Gastrocnemius medialis (tissue), 4 donors: ENCODE results near the gene SPI1. TPM values are rescaled to one million over a fixed set of nuclear protein-coding genes. Genes with fewer than 3 reads are reported as not detected.

Source experiments
- ATAC-seq, 2 donors: fragments of 150-250 bp; one replicate each; pipeline ENCODE4 v1.9.1; 2016
- DNase-seq, 2 donors: peaks; one replicate each; pipeline ENCODE4 v3.0.0-alpha.2; 2019
- H3K27ac ChIP-seq, 4 donors: fragments of 200-600 bp; sonication (generic); 1 replicate in 1 of 4; 2 replicates in 3 of 4; pipeline ENCODE4 v1.5.1; 2016 to 2018; ENCODE audit warnings: mild to moderate bottlenecking in 2 of 4, moderate library complexity in 1 of 4
- H3K27me3 ChIP-seq, 3 donors: fragments of 200-600 bp; sonication (generic) in 2 of 3; 1 replicate in 1 of 3; 2 replicates in 2 of 3; pipeline versions ENCODE4 v1.5.1 to v1.6.0; 2016 to 2019; ENCODE audit warnings: mild to moderate bottlenecking in 1 of 3, moderate library complexity in 1 of 3
- H3K36me3 ChIP-seq, 2 donors: fragments of 200-600 bp; sonication (generic) in 1 of 2; one replicate each; pipeline ENCODE4 v1.5.1; 2017 to 2018
- H3K4me1 ChIP-seq, 2 donors: fragments of 200-600 bp; sonication (generic) in 1 of 2; one replicate each; pipeline ENCODE4 v1.5.1; 2016 to 2017; ENCODE audit warnings: mild to moderate bottlenecking in 2 of 2
- H3K4me3 ChIP-seq, 4 donors: fragments of 200-600 bp; sonication (generic) in 3 of 4; 1 replicate in 1 of 4; 2 replicates in 3 of 4; pipeline ENCODE4 v1.5.1; 2016 to 2019; ENCODE audit warnings: mild to moderate bottlenecking in 2 of 4
- H3K9me3 ChIP-seq, 3 donors: fragments of 200-600 bp; sonication (generic) in 2 of 3; 1 replicate in 1 of 3; 2 replicates in 2 of 3; pipeline ENCODE4 v1.5.1; 2016 to 2019
- CTCF ChIP-seq, 5 experiments: fragments of 450-650 bp in 3 of 5; fragments of 200-600 bp in 2 of 5; sonication (generic) in 2 of 5; IDR thresholded peaks in 4 of 5; conservative IDR thresholded peaks in 1 of 5; 1 replicate in 4 of 5; 2 replicates in 1 of 5; pipeline ENCODE4 v1.5.1; 2016 to 2019; ENCODE audit warnings: antibody characterized with exemption in 5 of 5, mild to moderate bottlenecking in 3 of 5, moderate library complexity in 3 of 5
- POLR2A ChIP-seq, 2 donors: fragments of 450-650 bp; IDR thresholded peaks; one replicate each; pipeline ENCODE4 v1.6.1; 2017; ENCODE audit warnings: antibody characterized with exemption in 2 of 2, mild to moderate bottlenecking in 2 of 2, moderate library complexity in 2 of 2
- in situ Hi-C, 4 donors: fragments of 200-750 bp; cut with MboI; loops; one replicate each; pipeline versions ENCODE4 v1.15.0 to v1.8.0; 2017; ENCODE audit warnings: low sequenced_read_pairs in 4 of 4
- intact Hi-C: fragments of 100-400 bp; cut with DNase I; formaldehyde crosslinking; loops from one replicate; pipeline ENCODE4 v1.15.1; 2023; ENCODE audit warnings: low total_unique reads
- microRNA-seq, 2 donors: library from miRNA; unstranded; fragments of <30 nt; microRNA quantifications; one replicate each; pipeline ENCODE4, GENCODE V29; 2016; ENCODE audit warnings: borderline replicate concordance in 2 of 2
- total RNA-seq, 4 donors: library from RNA; depleted of rRNA; stranded (reverse); fragments of >200 nt; gene quantifications; one replicate each; pipeline versions ENCODE4 v1.1.0 to v1.2.3, GENCODE V29; 2016

SPI1 gene
- total RNA-seq, 4 donors from 2014 or later, result 0.44 to 7.0 (median 4.2) TPM

GRCh38 chr11:47306484-47306844, 71.9 kb downstream of the SPI1 start:
- no peaks in the 10 kb centered on the region for H3K27me3 ChIP-seq
- no peaks in the 10 kb centered on the region for H3K9me3 ChIP-seq
- TF ChIP-seq CTCF (IDR thresholded peaks at IDR 0.05 in 4 of 5, conservative IDR thresholded peaks at IDR 0.05 in 1 of 5) (no peak), POLR2A (IDR thresholded peaks at IDR 0.05) (no peak)
- H3K4me1 ChIP-seq, result peaks cover 18% of the 10 kb centered on the region in 2 donors
- in situ Hi-C loops, result no loop called here
- H3K27ac ChIP-seq, result peak overlapping the region; percentile 4 to 81 (median 40)
- ATAC-seq, result no peak
- intact Hi-C loops, result no loop called here
- H3K36me3 ChIP-seq, result peaks cover 4 to 72% of the 10 kb centered on the region in 2 donors
- no peak for DNase-seq
- H3K4me3 ChIP-seq, result no peak overlapping the region

DNA sequence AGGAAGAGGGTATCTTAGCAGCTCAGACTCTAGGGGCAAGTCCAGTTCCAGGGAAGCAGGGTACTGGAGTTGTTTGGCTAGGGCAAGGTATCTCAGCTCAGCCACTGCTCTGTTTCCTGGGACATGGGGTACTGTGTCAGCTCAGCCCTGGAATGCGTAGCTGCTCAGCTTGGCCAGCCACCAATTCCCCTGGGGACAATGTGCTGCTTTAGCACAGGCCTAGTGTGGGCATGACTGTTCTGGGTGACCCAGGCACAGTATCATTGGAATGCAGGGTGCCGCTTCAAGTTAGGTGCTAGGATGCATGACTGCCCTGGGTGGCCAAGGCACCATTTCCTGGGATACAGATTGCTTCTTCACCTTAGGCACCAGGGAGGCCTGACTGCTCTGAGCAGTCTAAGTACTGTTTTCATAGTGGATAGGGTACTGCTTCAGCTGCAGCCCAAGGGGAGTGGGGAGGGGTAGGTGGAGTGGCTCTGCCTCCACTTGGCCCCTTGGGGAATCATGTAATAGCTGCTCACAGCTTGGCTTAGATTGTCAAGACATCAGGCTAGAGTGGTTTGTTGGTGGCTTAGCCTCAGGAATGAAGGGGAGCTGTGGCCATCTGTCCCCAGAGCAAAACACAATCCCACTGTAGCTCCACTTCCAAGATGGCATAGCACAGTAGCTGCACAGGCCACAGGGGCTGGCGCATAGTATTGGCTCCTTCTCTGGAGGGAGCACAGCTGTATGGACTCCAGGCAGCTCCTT, 72.4 kb downstream of the SPI1 start:
- Histone ChIP-seq H3K9me3 (no peaks in the 10 kb centered on the region), H3K27ac (peak overlapping the region; percentile 4 to 81 (median 53)), H3K36me3 (peaks cover 4 to 70% of the 10 kb centered on the region in 2 donors), H3K27me3 (no peaks in the 10 kb centered on the region), H3K4me3 (no peak overlapping the region), H3K4me1 (peaks cover 18% of the 10 kb centered on the region in 2 donors)
- intact Hi-C loops, result no loop called here
- TF ChIP-seq CTCF (IDR thresholded peaks at IDR 0.05 in 4 of 5, conservative IDR thresholded peaks at IDR 0.05 in 1 of 5) (no peak), POLR2A (IDR thresholded peaks at IDR 0.05) (no peak)
- peak; percentile 70 for DNase-seq
- ATAC-seq, result peak; percentile 92 to 98
- in situ Hi-C loops, result no loop called here

Small RNAs within 50 kb of the gene (microRNA-seq; reads per million reads assigned to microRNA genes)
- gene MIR4487, result 0 reads per million in 2 donors

Other genes with a start within 250 kb of the SPI1 start
- 100 to 1,000 TPM; 120 to 165 (median 142) TPM for gene ARFGAP2, start 201.7 kb downstream of the SPI1 start, total RNA-seq
- gene PACSIN3, start 192.1 kb downstream of the SPI1 start, total RNA-seq, result 100 to 1,000 TPM; 129 to 369 (median 205) TPM
- gene DDB2, start 163.6 kb downstream of the SPI1 start, total RNA-seq, result 10 to 100 TPM in 1 of 4 donors, 1 to 10 TPM in 3; 4.7 to 11.5 (median 7.1) TPM
- 10 to 100 TPM; 12.4 to 36.2 (median 27.9) TPM for gene ACP2, start 129.7 kb downstream of the SPI1 start, total RNA-seq
- gene NR1H3, start 120.6 kb downstream of the SPI1 start, total RNA-seq, result 10 to 100 TPM in 3 of 4 donors, 1 to 10 TPM in 1; 7.9 to 16.3 (median 12.1) TPM
- gene MADD, start 108.4 kb downstream of the SPI1 start, total RNA-seq, result 10 to 100 TPM; 39.4 to 47.9 (median 41.6) TPM
- under 1 TPM in 1 of 4 donors, not detected in 3; 0.07 TPM for gene MYBPC3, start 25.8 kb downstream of the SPI1 start, total RNA-seq
- 10 to 100 TPM; 16.8 to 48.9 (median 25.6) TPM for gene SLC39A13, start 30.0 kb upstream of the SPI1 start, total RNA-seq
- gene PSMC3, start 47.9 kb upstream of the SPI1 start, total RNA-seq, result 100 to 1,000 TPM; 243 to 350 (median 329) TPM
- gene RAPSN, start 70.6 kb upstream of the SPI1 start, total RNA-seq, result 10 to 100 TPM; 48.9 to 68.6 (median 59.4) TPM
- 100 to 1,000 TPM; 106 to 185 (median 136) TPM for gene CELF1, start 174.6 kb upstream of the SPI1 start, total RNA-seq
- gene PTPMT1, start 187.1 kb upstream of the SPI1 start, total RNA-seq, result 10 to 100 TPM; 58.2 to 87.9 (median 79.8) TPM
- gene KBTBD4, start 200.4 kb upstream of the SPI1 start, total RNA-seq, result 10 to 100 TPM; 25.0 to 35.6 (median 30.4) TPM
- gene NDUFS3, start 200.5 kb upstream of the SPI1 start, total RNA-seq, result 100 to 1,000 TPM; 143 to 240 (median 194) TPM
- gene FAM180B, start 208.1 kb upstream of the SPI1 start, total RNA-seq, result not detected
- gene C1QTNF4, start 215.9 kb upstream of the SPI1 start, total RNA-seq, result under 1 TPM in 3 of 4 donors, not detected in 1; 0.62 to 0.71 (median 0.71) TPM